Natural killer cell (primary cell): ENCODE data around the gene AKAP9. TPM values are rescaled to one million over a fixed set of nuclear protein-coding genes. Genes with fewer than 3 reads are reported as not detected.
A peak's percentile ranks its signal among the peaks of the same experiment; 100 is the strongest.

Experiments
- ATAC-seq, 3 donors: fragments of 150-1000 bp in 2 of 3; fragments of 200-7000 bp in 1 of 3; cut with Tn5 transposase; 1 replicate in 1 of 3; 2 replicates in 2 of 3; pipeline ENCODE4 v1.10.0; 2021; ENCODE audit warnings: mild to moderate bottlenecking in 2 of 3, moderate library complexity in 2 of 3
- DNase-seq, 2 donors: peaks; one replicate each; pipeline versions ENCODE4 v3.0.0 to v3.0.0-alpha.2; 2013 to 2021; ENCODE audit warnings: mixed read lengths in 1 of 2
- H3K27ac ChIP-seq: one replicate; pipeline ENCODE4 v1.5.1; 2013; ENCODE audit warnings: mild to moderate bottlenecking, low read length
- H3K27me3 ChIP-seq: one replicate; pipeline ENCODE4 v1.6.1; 2013; ENCODE audit warnings: low read length; ENCODE audit not compliant: control insufficient read depth, insufficient read depth
- H3K36me3 ChIP-seq: one replicate; pipeline ENCODE4 v1.6.1; 2013; ENCODE audit warnings: low read length; ENCODE audit not compliant: control insufficient read depth, insufficient read depth
- H3K4me1 ChIP-seq: one replicate; pipeline ENCODE4 v1.6.1; 2013; ENCODE audit warnings: low read length; ENCODE audit not compliant: control insufficient read depth, insufficient read depth
- H3K4me3 ChIP-seq: one replicate; pipeline ENCODE4 v1.5.1; 2013; ENCODE audit warnings: low read length
- H3K9me3 ChIP-seq: one replicate; pipeline ENCODE4 v1.6.1; 2013; ENCODE audit warnings: low read length; ENCODE audit not compliant: control insufficient read depth, insufficient read depth
- H3K27ac Mint-ChIP-seq, 2 donors: one replicate each; pipeline ENCODE4 v1.8.0; 2022; ENCODE audit warnings: mild to moderate bottlenecking in 2 of 2, mixed read lengths in 2 of 2, moderate library complexity in 1 of 2
- H3K27me3 Mint-ChIP-seq, 2 donors: one replicate each; pipeline ENCODE4 v1.8.0; 2022; ENCODE audit warnings: low read depth in 2 of 2, mixed read lengths in 2 of 2
- H3K36me3 Mint-ChIP-seq: one replicate; pipeline ENCODE4 v1.8.0; 2022; ENCODE audit warnings: mixed read lengths
- H3K4me1 Mint-ChIP-seq, 2 donors: one replicate each; pipeline ENCODE4 v1.8.0; 2022; ENCODE audit warnings: mixed read lengths in 2 of 2
- H3K4me3 Mint-ChIP-seq: one replicate; pipeline ENCODE4 v1.8.0; 2022; ENCODE audit warnings: mild to moderate bottlenecking, moderate library complexity, mixed read lengths
- H3K9me3 Mint-ChIP-seq, 2 donors: one replicate each; pipeline ENCODE4 v1.8.0; 2022; ENCODE audit warnings: mixed read lengths in 2 of 2
- WGBS: methylation state at CpG from one replicate; pipeline ENCODE4 v1.1.7; 2013; ENCODE audit warnings: missing lambda C conversion rate; ENCODE audit not compliant: insufficient coverage; 5-methylcytosine and 5-hydroxymethylcytosine counted together
- intact Hi-C: fragments of 100-400 bp; cut with micrococcal nuclease; formaldehyde crosslinking; loops from one replicate; pipeline ENCODE4 v1.14.2; 2022
- total RNA-seq, 4 donors: library from RNA; stranded (reverse); fragments of 120-200 nt in 1 of 4; gene quantifications; one replicate each; pipeline versions ENCODE4 v1.2.3 to v1.2.4, GENCODE V29; 2013 to 2022
- TF ChIP-seq, protein P1 (sequence below): fragments of 200-600 bp; IDR thresholded peaks from one replicate; pipeline ENCODE4 v1.8.0; 2022; ENCODE audit warnings: antibody characterized with exemption

The AKAP9 gene
- total RNA-seq, 3 donors from 2014 or later (not counting 1 experiment from before 2014, with no cell fraction given), result 78.8 to 93.0 (median 81.9) TPM

DNA sequence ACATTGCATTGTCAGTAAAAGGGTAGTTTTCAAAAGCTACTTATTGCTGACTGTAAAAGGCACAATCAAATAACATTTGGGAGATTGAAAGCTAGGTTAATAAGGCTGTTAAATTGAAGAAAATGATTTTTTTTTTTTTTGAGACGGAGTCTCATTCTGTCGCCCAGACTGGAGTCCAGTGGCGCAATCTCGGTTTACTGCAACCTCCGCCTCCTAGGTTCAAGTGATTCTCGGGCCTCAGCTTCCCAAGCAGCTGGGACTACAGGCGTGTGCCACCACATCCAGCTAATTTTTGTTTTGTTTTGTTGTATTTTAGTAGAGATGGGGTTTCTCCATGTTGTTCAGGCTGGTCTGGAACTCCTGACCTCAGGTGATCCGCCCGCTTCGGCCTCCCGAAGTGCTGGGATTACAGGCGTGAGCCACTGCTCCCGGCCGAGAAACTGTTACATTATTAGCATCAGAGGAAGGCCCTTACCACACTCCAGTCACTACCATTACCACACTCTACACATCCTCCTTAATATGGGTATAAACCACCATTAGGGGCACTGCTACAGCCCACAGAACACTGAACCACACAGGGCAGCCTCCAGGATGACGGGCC lies 192.6 kb downstream of the AKAP9 start:
- intact Hi-C loops, result loop anchor here (5.0 to 10.0 kb wide), 2 partner anchors 182 to 1786 kb away; partner anchors contain the start of gene GTPBP10
- peaks cover 36% of the 10 kb centered on the region in 2 donors for H3K4me1 Mint-ChIP-seq
- peak; percentile 17 to 38 (median 36) for ATAC-seq

DNA sequence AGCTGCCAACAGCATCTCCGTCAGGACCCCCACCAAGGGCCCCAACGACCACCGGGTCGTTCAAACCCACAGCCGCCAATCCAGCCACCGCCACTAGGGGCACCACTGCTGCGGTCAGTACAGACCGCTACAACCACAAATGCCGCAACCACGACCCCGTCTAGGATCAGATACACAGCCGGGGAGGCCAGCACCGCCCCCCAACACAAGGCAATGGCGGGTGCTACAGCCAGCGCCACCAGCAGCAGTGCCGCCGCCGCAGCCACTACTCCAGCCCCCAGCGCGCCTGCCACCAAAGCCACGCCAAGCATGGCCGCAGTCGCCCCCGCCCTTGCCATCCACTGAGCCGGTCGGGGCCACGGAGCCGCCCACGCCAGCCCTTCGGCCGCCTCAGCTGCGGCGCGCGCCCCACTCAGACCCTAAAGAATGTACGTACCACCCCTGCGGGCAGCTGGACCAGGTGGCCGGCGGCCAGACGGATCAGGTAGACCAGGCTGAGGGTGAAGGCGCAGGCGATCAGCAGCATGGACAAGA lies 193.1 kb downstream of the AKAP9 start:
- DNase-seq, result peak; percentile 71 to 73
- peak overlapping the region; percentile 99 for H3K27ac Mint-ChIP-seq
- H3K4me3 ChIP-seq, result peak overlapping the region; percentile 75

More for the DNA sequence above, 192.6 kb downstream of the AKAP9 start:
- peak overlapping the region; percentile 91 for H3K27ac ChIP-seq
- peaks cover 5% of the 10 kb centered on the region for H3K36me3 ChIP-seq
- no peaks in the 10 kb centered on the region for H3K9me3 ChIP-seq
- Mint-ChIP-seq H3K4me3 (peak overlapping the region; percentile 98), H3K27me3 (no peaks in the 10 kb centered on the region), H3K36me3 (no peaks in the 10 kb centered on the region), H3K9me3 (no peaks in the 10 kb centered on the region), H3K27ac (peak overlapping the region; percentile 99)
- TF ChIP-seq, protein P1, sequence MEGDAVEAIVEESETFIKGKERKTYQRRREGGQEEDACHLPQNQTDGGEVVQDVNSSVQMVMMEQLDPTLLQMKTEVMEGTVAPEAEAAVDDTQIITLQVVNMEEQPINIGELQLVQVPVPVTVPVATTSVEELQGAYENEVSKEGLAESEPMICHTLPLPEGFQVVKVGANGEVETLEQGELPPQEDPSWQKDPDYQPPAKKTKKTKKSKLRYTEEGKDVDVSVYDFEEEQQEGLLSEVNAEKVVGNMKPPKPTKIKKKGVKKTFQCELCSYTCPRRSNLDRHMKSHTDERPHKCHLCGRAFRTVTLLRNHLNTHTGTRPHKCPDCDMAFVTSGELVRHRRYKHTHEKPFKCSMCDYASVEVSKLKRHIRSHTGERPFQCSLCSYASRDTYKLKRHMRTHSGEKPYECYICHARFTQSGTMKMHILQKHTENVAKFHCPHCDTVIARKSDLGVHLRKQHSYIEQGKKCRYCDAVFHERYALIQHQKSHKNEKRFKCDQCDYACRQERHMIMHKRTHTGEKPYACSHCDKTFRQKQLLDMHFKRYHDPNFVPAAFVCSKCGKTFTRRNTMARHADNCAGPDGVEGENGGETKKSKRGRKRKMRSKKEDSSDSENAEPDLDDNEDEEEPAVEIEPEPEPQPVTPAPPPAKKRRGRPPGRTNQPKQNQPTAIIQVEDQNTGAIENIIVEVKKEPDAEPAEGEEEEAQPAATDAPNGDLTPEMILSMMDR, result no peak
- WGBS, result 48% methylated on average over 15 of the region's 15 CpGs
- DNase-seq, result no peak
- peak overlapping the region; percentile 75 for H3K4me3 ChIP-seq
- H3K4me1 ChIP-seq, result peaks cover 14% of the 10 kb centered on the region
- H3K27me3 ChIP-seq, result no peaks in the 10 kb centered on the region

GRCh38 chr7:92134271-92135051 lies 193.8 kb downstream of the AKAP9 start, which contains the start of gene CYP51A1:
CYP51A1 (minus strand) TSS chr7:92134477; CDS start chr7:92134364, 113 bp downstream.
- peak within 1 kb of the TSS; percentile 91 for H3K27ac ChIP-seq
- H3K27me3 ChIP-seq, result no peaks in the 10 kb centered on the region
- H3K4me3 Mint-ChIP-seq, result peak within 1 kb of the TSS; percentile 98
- intact Hi-C loops, result loop anchor here (1.0 to 10.0 kb wide), 6 partner anchors 112 to 1787 kb away; partner anchors contain the start of genes AKAP9, GTPBP10, PEX1 and RBM48
- H3K4me1 ChIP-seq, result peaks cover 14% of the 10 kb centered on the region
- peaks cover 36% of the 10 kb centered on the region in 2 donors for H3K4me1 Mint-ChIP-seq
- peaks cover 5% of the 10 kb centered on the region for H3K36me3 ChIP-seq
- peak within 1 kb of the TSS; percentile 99 for H3K27ac Mint-ChIP-seq
- ATAC-seq (peak; percentile 83 to 95 (median 84)), DNase-seq (peak; percentile 95 to 98)
- H3K36me3 Mint-ChIP-seq, result no peaks in the 10 kb centered on the region
- WGBS, result under 1% methylated on average over 72 of the region's 73 CpGs
- no peaks in the 10 kb centered on the region for H3K9me3 ChIP-seq
- no peaks in the 10 kb centered on the region for H3K9me3 Mint-ChIP-seq
- peak within 1 kb of the TSS; percentile 75 for H3K4me3 ChIP-seq
- TF ChIP-seq, protein P1, result no peak
- H3K27me3 Mint-ChIP-seq, result no peaks in the 10 kb centered on the region

More for the DNA sequence above, 193.1 kb downstream of the AKAP9 start:
- WGBS, result under 1% methylated on average over 42 of the region's 42 CpGs
- peaks cover 14% of the 10 kb centered on the region for H3K4me1 ChIP-seq
- H3K27ac ChIP-seq, result peak overlapping the region; percentile 91
- H3K36me3 ChIP-seq, result peaks cover 5% of the 10 kb centered on the region
- ATAC-seq, result peak; percentile 37 to 59 (median 46)
- no peaks in the 10 kb centered on the region for H3K9me3 ChIP-seq
- Mint-ChIP-seq H3K4me3 (peak overlapping the region; percentile 98), H3K4me1 (peaks cover 36% of the 10 kb centered on the region in 2 donors), H3K9me3 (no peaks in the 10 kb centered on the region), H3K27me3 (no peaks in the 10 kb centered on the region), H3K36me3 (no peaks in the 10 kb centered on the region)
- intact Hi-C loops, result loop anchor here (1.0 to 10.0 kb wide), 6 partner anchors 112 to 1787 kb away; partner anchors contain the start of genes AKAP9, GTPBP10, PEX1 and RBM48
- no peaks in the 10 kb centered on the region for H3K27me3 ChIP-seq
- TF ChIP-seq, protein P1, result peak; percentile 51
